Stimulated activated CD8-positive, alpha-beta memory T cell treated with anti-CD3 and anti-CD28 coated beads, Interleukin-12 subunit alpha, Interleukin-12 subunit beta, amount 100 ng/mL, for 1 hour (primary cell): ENCODE data around the gene APBA2.

Experiments used
- DNase-seq: peaks from one replicate; pipeline ENCODE4 v3.0.0-alpha.2; 2020; ENCODE audit warnings: low read depth

Gene APBA2

GRCh38 chr15:29122506-29122905 is 236.7 kb downstream of the APBA2 start:
- DNase-seq, result no peak

- DNase-seq, result no peak
Measured at GRCh38 chr15:29123171-29123570, 237.4 kb downstream of the APBA2 start.

GRCh38 chr15:29123991-29124390 is 238.2 kb downstream of the APBA2 start:
- no peak for DNase-seq

- DNase-seq, result no peak
Measured at GRCh38 chr15:29124581-29125381, 239.0 kb downstream of the APBA2 start.

- DNase-seq, result no peak
Measured at GRCh38 chr15:29125382-29126207, 239.8 kb downstream of the APBA2 start.

- DNase-seq, result no peak
Measured at GRCh38 chr15:29126208-29126536, 240.4 kb downstream of the APBA2 start.

- no peak for DNase-seq
Measured at GRCh38 chr15:29126821-29127461, 241.2 kb downstream of the APBA2 start.

- DNase-seq, result no peak
Measured at GRCh38 chr15:29127506-29128430, 242.0 kb downstream of the APBA2 start.

GRCh38 chr15:29128671-29129070 is 242.9 kb downstream of the APBA2 start:
- no peak for DNase-seq

- DNase-seq, result no peak
Measured at GRCh38 chr15:29129221-29129620, 243.4 kb downstream of the APBA2 start.

- DNase-seq, result no peak
Measured at GRCh38 chr15:29129926-29130325, 244.2 kb downstream of the APBA2 start.

- no peak for DNase-seq
Measured at GRCh38 chr15:29130476-29130875, 244.7 kb downstream of the APBA2 start.

- no peak for DNase-seq
Measured at GRCh38 chr15:29130951-29131839, 245.4 kb downstream of the APBA2 start.

- no peak for DNase-seq
Measured at GRCh38 chr15:29131840-29132420, 246.2 kb downstream of the APBA2 start.

- no peak for DNase-seq
Measured at GRCh38 chr15:29132735-29133181, 247.0 kb downstream of the APBA2 start.

GRCh38 chr15:29133321-29133720 is 247.5 kb downstream of the APBA2 start:
- DNase-seq, result no peak

- no peak for DNase-seq
Measured at GRCh38 chr15:29133791-29134190, 248.0 kb downstream of the APBA2 start.

- no peak for DNase-seq
Measured at GRCh38 chr15:29134239-29134638, 248.5 kb downstream of the APBA2 start.

GRCh38 chr15:29134641-29135308 is 249.0 kb downstream of the APBA2 start:
- DNase-seq, result no peak

GRCh38 chr15:29135309-29135657 is 249.5 kb downstream of the APBA2 start:
- no peak for DNase-seq
